ENCODE results near the gene SUCNR1. TPM values are rescaled to one million over a fixed set of nuclear protein-coding genes. Genes with fewer than 3 reads are reported as not detected.
A peak's percentile ranks its signal among the peaks of the same experiment; 100 is the strongest.
"Not testable (repeated sequence)": the region's sequence is repeated elsewhere in the genome, so short reads cannot be mapped to it uniquely, and the experiment has no call there.

SUCNR1 gene
- total RNA-seq, 1 experiment from 2014 or later: not detected

GRCh38 chr3:151887450-151888211, 14.2 kb downstream of the SUCNR1 start:
- BruUV-seq (replicated peaks): not testable (repeated sequence)

DNA sequence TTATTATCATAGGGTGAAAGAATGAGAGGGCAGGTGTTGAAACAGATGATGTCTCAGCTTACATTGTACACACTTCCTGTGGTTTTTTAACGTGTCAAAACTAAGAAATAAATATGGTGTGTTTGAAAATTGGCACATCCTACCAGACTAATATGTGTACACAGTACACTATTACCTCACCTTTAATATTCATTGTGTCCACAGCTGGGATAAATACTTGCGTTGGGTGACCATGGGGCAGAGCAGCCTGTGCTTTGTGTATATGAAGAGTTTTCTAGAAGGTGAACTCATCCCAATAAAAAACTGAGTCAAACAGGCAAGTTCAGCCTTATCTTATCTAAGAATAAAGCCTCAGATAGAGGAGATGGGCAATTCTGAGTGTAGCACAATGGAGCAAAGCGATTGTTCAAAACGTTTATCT, 17.3 kb downstream of the SUCNR1 start:
- peak; percentile 43 for DNase-seq (ENCODE audit: low read depth, low spot score)
- Histone ChIP-seq H3K36me3 (ENCODE audit: control insufficient read depth, insufficient read depth, low read length) (no peaks in the 10 kb centered on the region), H3K4me1 (ENCODE audit: control insufficient read depth, insufficient read depth, low read length) (no peaks in the 10 kb centered on the region), H3K4me3 (ENCODE audit: low read depth in 2 of 2, low read length in 2 of 2) (no peak overlapping the region), H3K27me3 (ENCODE audit: control insufficient read depth, insufficient read depth, low read length) (no peaks in the 10 kb centered on the region), H3K27ac (ENCODE audit: low read length) (no peak overlapping the region), H3K9me3 (ENCODE audit: control insufficient read depth, insufficient read depth, low read depth, low read length) (no peaks in the 10 kb centered on the region)
- CTCF ChIA-PET: interaction anchor here (0.6 kb wide), 1 partner anchor 632 kb away, joined by 3 read pairs; no protein-coding TSS in a partner anchor
- ATAC-seq: no peak
- BruUV-seq (replicated peaks): no TSS peak
- in situ Hi-C loops (cut with HindIII; ENCODE audit: low pct_unique_long_range_greater_than_20kb, low sequenced_read_pairs) (no loop called here), intact Hi-C loops (cut with micrococcal nuclease; ENCODE audit: unreplicated experiment) (no loop called here)
- TF ChIP-seq POLR2AphosphoS5 (IDR thresholded peaks at IDR 0.05; ENCODE audit: low read depth, low read length) (no peak), TCF7L2 (IDR thresholded peaks at IDR 0.05; ENCODE audit: low read depth, low read length) (no peak), SIN3A (IDR thresholded peaks at IDR 0.05; ENCODE audit: borderline replicate concordance, insufficient read depth, low read depth, low read length) (no peak), CTCF (IDR thresholded peaks at IDR 0.05) (no peak)
- TF ChIP-seq, protein P1, sequence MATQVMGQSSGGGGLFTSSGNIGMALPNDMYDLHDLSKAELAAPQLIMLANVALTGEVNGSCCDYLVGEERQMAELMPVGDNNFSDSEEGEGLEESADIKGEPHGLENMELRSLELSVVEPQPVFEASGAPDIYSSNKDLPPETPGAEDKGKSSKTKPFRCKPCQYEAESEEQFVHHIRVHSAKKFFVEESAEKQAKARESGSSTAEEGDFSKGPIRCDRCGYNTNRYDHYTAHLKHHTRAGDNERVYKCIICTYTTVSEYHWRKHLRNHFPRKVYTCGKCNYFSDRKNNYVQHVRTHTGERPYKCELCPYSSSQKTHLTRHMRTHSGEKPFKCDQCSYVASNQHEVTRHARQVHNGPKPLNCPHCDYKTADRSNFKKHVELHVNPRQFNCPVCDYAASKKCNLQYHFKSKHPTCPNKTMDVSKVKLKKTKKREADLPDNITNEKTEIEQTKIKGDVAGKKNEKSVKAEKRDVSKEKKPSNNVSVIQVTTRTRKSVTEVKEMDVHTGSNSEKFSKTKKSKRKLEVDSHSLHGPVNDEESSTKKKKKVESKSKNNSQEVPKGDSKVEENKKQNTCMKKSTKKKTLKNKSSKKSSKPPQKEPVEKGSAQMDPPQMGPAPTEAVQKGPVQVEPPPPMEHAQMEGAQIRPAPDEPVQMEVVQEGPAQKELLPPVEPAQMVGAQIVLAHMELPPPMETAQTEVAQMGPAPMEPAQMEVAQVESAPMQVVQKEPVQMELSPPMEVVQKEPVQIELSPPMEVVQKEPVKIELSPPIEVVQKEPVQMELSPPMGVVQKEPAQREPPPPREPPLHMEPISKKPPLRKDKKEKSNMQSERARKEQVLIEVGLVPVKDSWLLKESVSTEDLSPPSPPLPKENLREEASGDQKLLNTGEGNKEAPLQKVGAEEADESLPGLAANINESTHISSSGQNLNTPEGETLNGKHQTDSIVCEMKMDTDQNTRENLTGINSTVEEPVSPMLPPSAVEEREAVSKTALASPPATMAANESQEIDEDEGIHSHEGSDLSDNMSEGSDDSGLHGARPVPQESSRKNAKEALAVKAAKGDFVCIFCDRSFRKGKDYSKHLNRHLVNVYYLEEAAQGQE (IDR thresholded peaks at IDR 0.05; ENCODE audit: insufficient read depth in 1 of 2, low read depth in 2 of 2, low read length in 1 of 2): no peak
- POLR2A ChIA-PET: no interaction called here

More at GRCh38 chr3:151887450-151888211, 14.2 kb downstream of the SUCNR1 start:
- intact Hi-C loops (cut with micrococcal nuclease; ENCODE audit: unreplicated experiment): loop anchor here (10.0 kb wide), 1 partner anchor 57 kb away; no protein-coding TSS in a partner anchor
- H3K27me3 ChIP-seq (ENCODE audit: control insufficient read depth, insufficient read depth, low read length); POLR2A ChIA-PET; ATAC-seq; H3K4me3 ChIP-seq (ENCODE audit: low read depth in 2 of 2, low read length in 2 of 2); H3K9me3 ChIP-seq (ENCODE audit: control insufficient read depth, insufficient read depth, low read depth, low read length); CTCF ChIA-PET; H3K4me1 ChIP-seq (ENCODE audit: control insufficient read depth, insufficient read depth, low read length); H3K36me3 ChIP-seq (ENCODE audit: control insufficient read depth, insufficient read depth, low read length); H3K27ac ChIP-seq (ENCODE audit: low read length); in situ Hi-C loops (cut with HindIII; ENCODE audit: low pct_unique_long_range_greater_than_20kb, low sequenced_read_pairs); DNase-seq (ENCODE audit: low read depth, low spot score): not testable (repeated sequence)

DNA sequence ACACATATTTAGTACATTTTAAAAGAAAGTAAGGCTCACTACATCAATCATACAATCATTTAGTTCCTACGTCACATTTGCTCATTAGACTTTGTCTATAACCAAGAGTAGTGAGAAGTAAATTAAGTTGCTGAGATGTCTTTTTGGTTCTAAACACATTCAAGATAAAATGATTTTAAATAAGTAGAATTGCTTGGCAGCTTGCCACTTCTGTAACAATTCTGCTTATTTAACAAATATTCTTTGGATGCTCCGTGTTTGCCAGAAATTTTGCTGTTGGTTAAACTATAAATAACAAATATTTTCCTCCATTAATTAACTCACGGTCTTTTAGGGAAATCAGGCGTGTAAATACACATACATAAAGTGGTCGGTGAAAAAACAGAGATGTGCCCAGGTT, 18.3 kb downstream of the SUCNR1 start:
- no TSS peak for BruUV-seq (replicated peaks)
- POLR2A ChIA-PET: no interaction called here
- intact Hi-C loops (cut with micrococcal nuclease; ENCODE audit: unreplicated experiment): no loop called here

More for the DNA sequence above, 18.3 kb downstream of the SUCNR1 start:
- no peak overlapping the region for H3K27ac ChIP-seq (ENCODE audit: low read length)
- no peak for DNase-seq (ENCODE audit: low read depth, low spot score)
- no peak overlapping the region for H3K4me3 ChIP-seq (ENCODE audit: low read depth in 2 of 2, low read length in 2 of 2)
- H3K36me3 ChIP-seq (ENCODE audit: control insufficient read depth, insufficient read depth, low read length): no peaks in the 10 kb centered on the region
- no peaks in the 10 kb centered on the region for H3K9me3 ChIP-seq (ENCODE audit: control insufficient read depth, insufficient read depth, low read depth, low read length)
- no peak for ATAC-seq
- in situ Hi-C loops (cut with HindIII; ENCODE audit: low pct_unique_long_range_greater_than_20kb, low sequenced_read_pairs): no loop called here
- H3K4me1 ChIP-seq (ENCODE audit: control insufficient read depth, insufficient read depth, low read length): no peaks in the 10 kb centered on the region
- CTCF ChIA-PET: no interaction called here
- TF ChIP-seq SIN3A (IDR thresholded peaks at IDR 0.05; ENCODE audit: borderline replicate concordance, insufficient read depth, low read depth, low read length) (no peak), TCF7L2 (IDR thresholded peaks at IDR 0.05; ENCODE audit: low read depth, low read length) (no peak), POLR2AphosphoS5 (IDR thresholded peaks at IDR 0.05; ENCODE audit: low read depth, low read length) (no peak), CTCF (IDR thresholded peaks at IDR 0.05) (no peak)
- TF ChIP-seq, protein P1 (IDR thresholded peaks at IDR 0.05; ENCODE audit: insufficient read depth in 1 of 2, low read depth in 2 of 2, low read length in 1 of 2): no peak
- no peaks in the 10 kb centered on the region for H3K27me3 ChIP-seq (ENCODE audit: control insufficient read depth, insufficient read depth, low read length)
